SK-N-SH (cell line): ENCODE data around the gene CA10. TPM values are rescaled to one million over a fixed set of nuclear protein-coding genes. Genes with fewer than 3 reads are reported as not detected.

Experiments
- CTCF ChIA-PET: fragments of 300-600, 350-600 bp; formaldehyde crosslinking; extraction: SDS; loops from one replicate; lab custom pipeline; 2021; lab: Yijun Ruan, JAX
- POLR2A ChIA-PET: fragments of 350-600 bp; sonication (Branson Sonifier 250); formaldehyde crosslinking; extraction: SDS; loops from one replicate; lab custom pipeline; 2020; ENCODE audit warnings: antibody characterized with exemption, inconsistent platforms; lab: Yijun Ruan, JAX
- DNase-seq: peaks from one replicate; pipeline ENCODE4 v3.0.0; 2012
- H2AFZ ChIP-seq: fragments of 200-600 bp; sonication (generic); 2 replicates; pipeline ENCODE4 v1.8.1; 2016; ENCODE audit warnings: antibody characterized with exemption, mild to moderate bottlenecking, low read depth
- H3F3A ChIP-seq: fragments of 200-600 bp; sonication (generic); replicated peaks from 2 replicates; pipeline ENCODE3; 2016; ENCODE audit warnings: antibody characterized with exemption, mild to moderate bottlenecking; ENCODE audit not compliant: insufficient read depth
- H3K27ac ChIP-seq, 2 experiments: fragments of 200-500 bp in 1 of 2; fragments of 200-600 bp in 1 of 2; sonication (Bioruptor generic) in 1 of 2; sonication (generic), shearing (Covaris generic) in 1 of 2; 2 replicates each; pipeline versions ENCODE4 v1.5.1 to v1.6.1; 2014 to 2016; ENCODE audit warnings: low read depth in 2 of 2, inconsistent platforms in 1 of 2, low read length in 1 of 2, mild to moderate bottlenecking in 1 of 2, mixed read lengths in 1 of 2
- H3K27me3 ChIP-seq: fragments of 200-600 bp; sonication (generic), shearing (Covaris generic); 2 replicates; pipeline ENCODE4 v1.6.1; 2016; ENCODE audit warnings: mixed run types; ENCODE audit not compliant: insufficient read depth
- H3K36me3 ChIP-seq, 2 experiments: fragments of 200-500 bp in 1 of 2; fragments of 200-600 bp in 1 of 2; sonication (Bioruptor generic) in 1 of 2; sonication (generic) in 1 of 2; replicated peaks in 1 of 2; 2 replicates each; pipeline versions ENCODE3 to v1.5.1; 2014 to 2016; ENCODE audit warnings: low read length in 1 of 2, mild to moderate bottlenecking in 1 of 2; ENCODE audit not compliant: insufficient read depth in 2 of 2, control insufficient read depth in 1 of 2
- H3K4me1 ChIP-seq, 2 experiments: fragments of 200-500 bp in 1 of 2; fragments of 200-600 bp in 1 of 2; sonication (Bioruptor generic) in 1 of 2; sonication (generic), shearing (Covaris generic) in 1 of 2; 2 replicates each; pipeline versions ENCODE4 v1.5.1 to v1.6.1; 2014 to 2016; ENCODE audit warnings: low read depth in 1 of 2, low read length in 1 of 2, mixed run types in 1 of 2; ENCODE audit not compliant: insufficient read depth in 2 of 2, control insufficient read depth in 1 of 2
- H3K4me2 ChIP-seq: fragments of 200-600 bp; sonication (generic), shearing (Covaris generic); 2 replicates; pipeline ENCODE4 v1.6.1; 2017; ENCODE audit warnings: mixed run types
- H3K4me3 ChIP-seq, 2 experiments: fragments of 200-500 bp in 1 of 2; fragments of 200-600 bp in 1 of 2; sonication (Bioruptor generic) in 1 of 2; sonication (generic), shearing (Covaris generic) in 1 of 2; 2 replicates each; pipeline versions ENCODE4 v1.5.1 to v1.8.1; 2014 to 2016; ENCODE audit warnings: low read depth in 2 of 2, inconsistent platforms in 1 of 2, low read length in 1 of 2, mild to moderate bottlenecking in 1 of 2, mixed read lengths in 1 of 2, moderate library complexity in 1 of 2
- H3K79me2 ChIP-seq: fragments of 200-600 bp; sonication (generic); 2 replicates; pipeline ENCODE4 v1.8.1; 2017; ENCODE audit warnings: mild to moderate bottlenecking; ENCODE audit not compliant: insufficient read depth
- H3K9ac ChIP-seq: fragments of 200-600 bp; sonication (generic); 2 replicates; pipeline ENCODE4 v1.6.1; 2017; ENCODE audit warnings: mixed run types
- H3K9me2 ChIP-seq: fragments of 200-600 bp; sonication (generic); 2 replicates; pipeline ENCODE4 v1.6.1; 2017; ENCODE audit warnings: mixed run types
- H3K9me3 ChIP-seq: fragments of 200-600 bp; sonication (generic); 2 replicates; pipeline ENCODE4 v1.6.1; 2017; ENCODE audit warnings: mixed run types, mild to moderate bottlenecking, moderate library complexity
- H4K20me1 ChIP-seq: fragments of 200-600 bp; sonication (generic); 2 replicates; pipeline ENCODE4 v1.6.1; 2017; ENCODE audit warnings: mild to moderate bottlenecking, mixed run types; ENCODE audit not compliant: insufficient read depth
- CTCF ChIP-seq: fragments of 200-600 bp; sonication (generic); IDR thresholded peaks from 2 replicates; pipeline ENCODE4 v1.6.1; 2017; ENCODE audit warnings: antibody characterized with exemption, mild to moderate bottlenecking, moderate library complexity
- ELF1 ChIP-seq: IDR thresholded peaks from 2 replicates; pipeline ENCODE4 v1.4.0; 2012
- EZH2phosphoT487 ChIP-seq: fragments of 200-600 bp; sonication (generic); IDR thresholded peaks from 2 replicates; pipeline ENCODE4 v1.6.1; 2017; ENCODE audit warnings: low read depth, mixed run types, mild to moderate bottlenecking, antibody characterized with exemption, moderate library complexity, borderline replicate concordance
- NFIC ChIP-seq: IDR thresholded peaks from 2 replicates; pipeline ENCODE4 v1.4.0; 2012; ENCODE audit warnings: borderline replicate concordance
- NRF1 ChIP-seq: IDR thresholded peaks from 2 replicates; pipeline ENCODE4 v1.6.1; 2012; ENCODE audit warnings: low read depth, mild to moderate bottlenecking, low read length
- PBX3 ChIP-seq: IDR thresholded peaks from 2 replicates; pipeline ENCODE4; 2012
- RCOR1 ChIP-seq: fragments of 150-350 bp; IDR thresholded peaks from 2 replicates; pipeline ENCODE4 v1.6.1; 2017; ENCODE audit warnings: antibody characterized with exemption, low read length
- REST ChIP-seq: IDR thresholded peaks from 2 replicates; pipeline ENCODE4 v1.6.1; 2012; ENCODE audit warnings: mild to moderate bottlenecking, low read depth, low read length, moderate library complexity
- RFX5 ChIP-seq: IDR thresholded peaks from 2 replicates; pipeline ENCODE4 v1.6.1; 2012; ENCODE audit warnings: mild to moderate bottlenecking, improper control_type of control experiment, low read length
- TCF12 ChIP-seq: IDR thresholded peaks from 2 replicates; pipeline ENCODE4 v1.4.0; 2012
- USF2 ChIP-seq: fragments of 150-350 bp; IDR thresholded peaks from 2 replicates; pipeline ENCODE4 v1.6.1; 2017; ENCODE audit warnings: antibody characterized with exemption, low read length, low read depth, borderline replicate concordance
- WGBS: methylation state at CpG from one replicate; pipeline ENCODE4 v1.1.6; 2017; ENCODE audit warnings: low lambda C conversion rate; 5-methylcytosine and 5-hydroxymethylcytosine counted together
- polyA plus RNA-seq, 3 experiments: library from polyadenylated mRNA; depleted of rRNA; stranded (reverse); fragments of >200 nt; gene quantifications; 2 replicates each; pipeline ENCODE4 v1.2.3, GENCODE V29; 2012

The CA10 gene
- polyA plus RNA-seq, 1 of the 3 experiments (the other 2 are of a cell fraction) = not detected

- no peak overlapping the region for H3K9ac ChIP-seq
- H2AFZ ChIP-seq = no peak overlapping the region
- no peaks in the 10 kb centered on the region; the same call in 1 of the 2 replicates for H3K9me3 ChIP-seq
- H3K9me2 ChIP-seq = no peaks in the 10 kb centered on the region
- TF ChIP-seq PBX3 (no peak), RFX5 (no peak)
- H3F3A ChIP-seq = no peaks in the 10 kb centered on the region
- H3K4me1 ChIP-seq = no peaks in the 10 kb centered on the region
- no peaks in the 10 kb centered on the region for H3K36me3 ChIP-seq
- no peak for DNase-seq
- no peak overlapping the region for H3K4me2 ChIP-seq
- no peaks in the 10 kb centered on the region for H3K79me2 ChIP-seq
- ChIA-PET POLR2A (no interaction called here), CTCF (interaction anchor here (0.7 to 1.2 kb wide), 2 partner anchors 34 to 431 kb away, joined by 3 to 4 read pairs; no protein-coding TSS in a partner anchor)
- H3K27me3 ChIP-seq = no peaks in the 10 kb centered on the region
- H3K4me3 ChIP-seq = no peak overlapping the region
- 30% methylated on average over 4 of the region's 4 CpGs for WGBS
- H3K27ac ChIP-seq = no peak overlapping the region
- H4K20me1 ChIP-seq = no peaks in the 10 kb centered on the region
These were observed 428.0 kb downstream of the CA10 start for GRCh38 chr17:51730303-51731050.

GRCh38 chr17:51725185-51725584 is 433.3 kb downstream of the CA10 start:
- H3K9ac ChIP-seq = no peak overlapping the region
- no peak overlapping the region for H3K4me2 ChIP-seq
- H3K27me3 ChIP-seq = no peaks in the 10 kb centered on the region
- no peaks in the 10 kb centered on the region for H4K20me1 ChIP-seq
- peaks cover 0 to 3% of the 10 kb centered on the region in 2 experiments; a peak in 1 of 4 replicates for H3K4me1 ChIP-seq
- H3K79me2 ChIP-seq = no peaks in the 10 kb centered on the region
- ChIA-PET POLR2A (no interaction called here), CTCF (interaction anchor here (1.4 kb wide), 1 partner anchor 39 kb away, joined by 4 read pairs; no protein-coding TSS in a partner anchor)
- H3F3A ChIP-seq = no peaks in the 10 kb centered on the region
- DNase-seq = no peak
- H3K36me3 ChIP-seq = no peaks in the 10 kb centered on the region
- WGBS = 26% methylated on average over 3 of the region's 3 CpGs
- H3K9me3 ChIP-seq = no peaks in the 10 kb centered on the region; the same call in 1 of the 2 replicates
- no peaks in the 10 kb centered on the region for H3K9me2 ChIP-seq
- no peak overlapping the region for H3K27ac ChIP-seq
- no peak overlapping the region for H3K4me3 ChIP-seq
- TF ChIP-seq NRF1 (no peak), ELF1 (no peak)
- H2AFZ ChIP-seq = no peak overlapping the region

- Histone ChIP-seq H3K27me3 (no peaks in the 10 kb centered on the region), H3F3A (no peaks in the 10 kb centered on the region), H3K9me3 (no peaks in the 10 kb centered on the region; the same call in 1 of the 2 replicates), H2AFZ (no peak overlapping the region), H3K36me3 (no peaks in the 10 kb centered on the region), H3K9ac (no peak overlapping the region), H3K9me2 (no peaks in the 10 kb centered on the region), H3K4me1 (peaks cover 0 to 3% of the 10 kb centered on the region in 2 experiments; a peak in 1 of 4 replicates), H3K79me2 (no peaks in the 10 kb centered on the region), H3K27ac (no peak overlapping the region), H3K4me2 (no peak overlapping the region), H3K4me3 (no peak overlapping the region), H4K20me1 (no peaks in the 10 kb centered on the region)
- TF ChIP-seq ELF1 (no peak), TCF12 (no peak), NFIC (no peak), EZH2phosphoT487 (no peak), CTCF (no peak), NRF1 (no peak), REST (no peak), RCOR1 (no peak), USF2 (no peak)
- WGBS = 39% methylated on average over 1 of the region's 1 CpG
- no peak for DNase-seq
- ChIA-PET POLR2A (no interaction called here), CTCF (no interaction called here)
These were observed 434.4 kb downstream of the CA10 start for GRCh38 chr17:51724043-51724580.
